Brain pericyte (primary cell): ENCODE results near the gene P2RY2.
"Not testable (repeated sequence)": the region's sequence is repeated elsewhere in the genome, so short reads cannot be mapped to it uniquely, and the experiment has no call there.

Experiments used
- DNase-seq: peaks from one replicate; pipeline ENCODE4 v3.0.0-alpha.2; 2012; ENCODE audit warnings: low read depth, low spot score

P2RY2 gene

DNA sequence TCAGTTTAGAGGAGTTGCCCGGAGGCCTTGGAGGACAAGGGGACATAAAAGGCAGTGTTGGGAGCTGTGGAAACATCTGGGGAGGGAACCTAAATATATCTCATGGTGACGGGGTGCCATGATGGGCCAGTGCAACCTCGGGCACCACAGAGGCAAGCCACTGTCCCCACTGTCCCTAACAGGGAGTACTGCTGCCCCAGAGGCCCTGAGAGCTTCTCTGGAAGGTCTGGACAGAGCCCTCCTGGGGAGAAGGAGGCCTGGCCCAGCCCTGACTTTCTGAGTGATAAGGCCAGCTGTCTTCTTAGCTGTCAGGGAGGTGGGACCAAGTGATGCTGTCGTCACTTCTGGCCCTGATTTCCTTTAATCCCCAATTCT is 48.6 kb downstream of the P2RY2 start:
- no peak for DNase-seq

DNA sequence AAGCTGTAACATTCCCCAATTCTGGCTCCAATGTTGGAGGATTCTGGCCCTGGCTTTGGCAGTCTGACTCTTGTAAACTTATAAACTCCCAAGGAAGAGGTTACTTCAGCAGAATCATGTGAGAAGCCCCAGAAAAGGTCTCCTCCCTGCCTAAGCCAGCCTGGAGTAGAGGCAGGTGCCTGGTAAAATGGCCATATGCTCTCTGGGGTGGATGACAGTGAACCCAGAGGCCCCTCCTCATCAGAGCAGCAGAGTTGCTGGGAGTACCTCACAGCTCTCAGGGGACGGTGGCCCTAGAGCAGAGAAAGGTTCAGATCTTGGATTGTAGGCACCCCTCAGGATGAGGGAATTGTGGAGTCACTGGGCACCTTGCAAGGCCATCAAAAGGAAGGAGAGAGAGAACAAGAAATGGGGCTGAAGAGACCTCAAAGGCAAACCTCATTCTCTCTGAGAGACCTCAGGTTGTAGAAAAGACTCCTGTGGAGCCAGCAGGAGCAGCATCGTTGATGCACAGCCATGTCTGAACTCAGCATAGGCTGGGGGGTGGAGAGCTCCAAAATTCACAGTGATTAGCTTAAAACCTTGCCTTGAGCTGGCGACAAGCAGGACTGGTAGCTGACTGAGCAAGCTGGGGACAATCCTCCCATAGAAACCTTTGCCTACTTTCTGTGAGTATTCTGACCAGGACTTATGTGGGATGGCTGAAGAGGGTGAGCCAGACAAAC is 49.2 kb downstream of the P2RY2 start:
- no peak for DNase-seq

DNA sequence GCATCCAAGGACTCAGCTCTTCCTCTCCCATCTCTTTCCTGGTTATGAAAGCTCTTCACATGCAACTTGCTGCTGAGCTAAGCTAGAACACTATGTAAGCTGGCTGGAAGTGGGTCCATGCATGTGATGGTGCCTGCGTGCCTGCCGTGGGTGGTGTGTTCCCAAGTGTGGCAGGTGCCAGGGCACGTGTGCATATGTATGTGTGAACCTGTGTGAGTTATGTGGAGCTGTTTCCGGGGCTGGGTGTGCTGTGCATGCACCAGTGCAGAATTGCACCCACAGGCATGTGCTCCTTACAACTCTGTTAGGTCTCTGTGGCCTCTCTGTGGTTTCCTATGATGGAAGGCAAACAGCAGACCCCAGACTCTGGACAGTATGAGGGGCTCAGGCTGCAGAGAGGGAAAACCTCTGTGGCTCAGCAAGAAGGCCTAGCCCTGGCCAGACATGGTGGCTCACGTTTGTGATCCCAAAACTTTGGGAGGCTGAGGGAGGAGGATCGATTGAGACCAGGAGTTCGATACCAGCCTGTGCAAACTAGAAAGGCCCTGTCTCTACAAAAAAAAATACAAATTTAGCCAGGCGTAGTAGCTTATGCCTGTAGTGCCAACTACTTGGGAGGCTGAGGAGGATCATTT is 49.9 kb downstream of the P2RY2 start:
- no peak for DNase-seq

DNA sequence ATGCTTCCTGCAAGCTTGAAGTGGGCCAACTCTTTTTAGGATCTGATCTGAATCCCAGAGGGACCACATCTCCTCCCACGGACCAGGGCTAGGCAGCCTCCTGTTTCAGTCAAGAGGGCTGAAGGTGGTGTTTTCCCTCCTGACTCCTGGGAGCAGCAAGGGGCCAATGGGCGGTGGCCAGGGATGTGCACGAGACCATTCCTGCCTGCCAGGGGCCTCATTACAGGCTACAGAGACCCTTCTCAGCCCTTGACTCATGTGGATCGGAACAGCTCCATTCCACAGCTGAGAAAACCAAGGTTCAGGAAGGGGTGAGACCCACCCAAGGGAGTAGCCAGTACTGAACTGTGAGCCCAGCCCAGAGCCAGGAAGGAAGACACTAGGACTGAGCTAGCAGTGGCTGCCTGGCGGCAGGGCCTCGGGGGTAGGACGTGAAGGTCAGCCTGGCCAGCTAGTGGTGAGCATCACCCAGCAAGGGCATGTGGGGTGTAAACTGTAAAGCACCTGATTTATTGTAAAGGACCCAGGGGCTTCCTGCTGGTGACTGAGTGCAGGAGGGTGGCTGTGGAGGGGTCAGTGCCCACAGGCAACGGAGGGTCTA is 50.7 kb downstream of the P2RY2 start:
- DNase-seq: no peak

DNA sequence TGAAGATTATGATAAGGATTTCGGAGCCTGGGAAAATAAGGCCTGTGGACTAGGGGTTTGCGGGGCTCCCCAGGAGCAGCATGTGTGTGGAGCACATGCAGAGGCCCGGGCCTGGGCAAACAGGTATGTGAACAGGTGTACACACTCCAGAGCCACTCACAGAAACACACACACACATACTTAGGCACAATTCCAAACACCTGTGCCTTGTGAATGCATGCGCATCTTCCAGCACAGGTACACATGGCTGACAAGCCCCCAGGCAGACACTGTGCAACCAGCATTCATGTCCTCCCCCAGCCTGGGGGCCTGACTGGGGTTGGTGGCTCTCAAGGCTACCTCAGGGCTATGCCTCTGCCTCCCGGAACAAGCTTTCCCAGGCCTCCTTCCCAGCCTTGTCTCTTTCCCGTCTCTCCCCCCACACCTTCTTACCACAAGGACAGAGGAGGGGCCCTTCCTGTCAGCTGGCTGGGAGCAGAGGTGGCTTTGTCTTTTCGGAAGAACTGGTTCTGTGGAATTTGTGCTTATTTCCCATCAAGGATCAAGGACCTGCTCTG is 51.5 kb downstream of the P2RY2 start:
- DNase-seq: no peak

DNA sequence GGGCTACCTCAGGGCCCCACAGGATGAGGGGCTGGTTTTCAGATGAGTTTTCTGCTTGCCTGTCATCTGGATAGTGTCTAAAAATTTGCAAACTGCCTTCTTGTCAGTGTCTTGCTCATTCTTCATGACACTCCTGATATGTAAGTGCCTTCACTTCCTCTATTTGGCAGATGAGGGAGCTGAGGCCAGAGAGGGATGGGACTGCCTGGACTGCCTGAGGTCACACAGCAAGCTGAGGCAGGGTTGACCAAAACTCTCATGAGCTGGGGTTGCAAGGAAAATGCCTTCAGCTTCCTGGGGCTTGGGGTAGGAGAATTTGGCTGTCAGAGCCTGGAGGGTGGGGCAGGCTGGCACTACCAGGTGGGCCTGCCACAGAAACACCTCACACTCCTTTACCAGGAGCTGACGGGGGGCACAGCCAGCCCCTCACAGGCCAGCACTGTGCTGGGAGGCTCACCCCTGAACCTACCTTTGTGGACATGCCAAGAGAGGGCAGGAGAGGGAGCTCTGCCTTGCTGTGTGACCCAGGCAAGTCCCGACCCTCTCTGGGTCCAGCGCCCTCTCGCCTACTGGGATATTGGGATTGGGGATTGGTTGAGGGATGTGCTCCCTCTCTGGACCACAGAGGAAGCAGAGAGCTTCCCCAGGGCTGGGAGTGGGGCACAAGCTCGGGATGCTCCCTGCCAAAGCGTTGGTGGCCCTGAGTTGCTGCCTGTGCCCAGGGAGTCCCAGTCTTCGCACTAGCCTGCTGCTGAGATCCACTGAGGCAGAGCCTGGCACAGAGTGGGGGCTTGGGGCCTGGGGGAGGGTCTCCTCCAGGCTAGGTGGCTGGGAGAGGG is 52.2 kb downstream of the P2RY2 start:
- DNase-seq: no peak

DNA sequence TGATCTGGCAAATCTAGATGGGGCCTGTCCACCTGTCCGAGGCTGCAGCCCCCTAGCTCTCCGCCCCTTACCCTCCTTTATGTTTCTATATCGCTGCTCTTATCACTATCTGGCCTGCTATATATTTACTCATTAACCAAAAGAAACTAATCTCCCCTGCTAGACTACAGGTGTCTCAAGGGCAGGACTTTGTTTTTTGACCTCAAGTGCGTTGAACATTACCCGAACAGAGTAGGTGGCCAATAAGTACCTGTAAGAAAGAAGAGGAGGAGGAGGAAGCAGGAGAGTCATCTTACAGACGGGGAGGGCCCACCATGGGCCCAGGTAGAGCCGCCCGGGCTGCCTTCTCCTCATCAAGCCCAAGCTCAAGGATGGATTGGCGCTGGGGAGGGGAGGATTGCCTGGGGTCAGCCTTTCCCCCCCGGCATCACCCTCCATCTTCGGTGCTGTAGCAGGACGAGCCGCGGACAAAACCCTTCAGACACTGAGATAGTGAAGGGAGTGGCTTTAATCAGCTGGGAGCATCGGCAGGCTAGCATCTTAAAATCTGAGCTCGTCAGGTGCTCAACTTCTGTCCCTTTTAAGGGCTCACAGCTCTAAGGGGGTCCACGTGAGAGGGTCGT is 52.9 kb downstream of the P2RY2 start:
- no peak for DNase-seq

DNA sequence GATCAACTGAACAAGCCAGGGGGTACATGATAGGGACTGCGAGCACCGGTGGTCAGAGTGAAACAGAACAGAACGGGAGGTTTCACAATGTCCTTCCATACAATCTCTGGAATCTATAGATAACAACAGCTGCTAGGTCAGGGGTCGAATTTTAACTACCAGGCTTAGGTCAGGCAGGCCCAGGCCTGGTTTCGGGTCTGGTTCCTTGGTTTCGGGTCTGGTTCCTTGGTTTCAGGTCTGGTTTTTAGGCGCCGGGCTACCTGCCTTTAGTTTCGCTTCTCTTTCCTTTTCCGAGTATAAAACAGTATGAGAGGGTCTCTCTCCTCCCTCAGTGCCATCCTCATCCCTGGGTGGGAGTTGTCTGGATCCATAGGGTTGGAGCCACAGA is 53.4 kb downstream of the P2RY2 start:
- not testable (repeated sequence) for DNase-seq

DNA sequence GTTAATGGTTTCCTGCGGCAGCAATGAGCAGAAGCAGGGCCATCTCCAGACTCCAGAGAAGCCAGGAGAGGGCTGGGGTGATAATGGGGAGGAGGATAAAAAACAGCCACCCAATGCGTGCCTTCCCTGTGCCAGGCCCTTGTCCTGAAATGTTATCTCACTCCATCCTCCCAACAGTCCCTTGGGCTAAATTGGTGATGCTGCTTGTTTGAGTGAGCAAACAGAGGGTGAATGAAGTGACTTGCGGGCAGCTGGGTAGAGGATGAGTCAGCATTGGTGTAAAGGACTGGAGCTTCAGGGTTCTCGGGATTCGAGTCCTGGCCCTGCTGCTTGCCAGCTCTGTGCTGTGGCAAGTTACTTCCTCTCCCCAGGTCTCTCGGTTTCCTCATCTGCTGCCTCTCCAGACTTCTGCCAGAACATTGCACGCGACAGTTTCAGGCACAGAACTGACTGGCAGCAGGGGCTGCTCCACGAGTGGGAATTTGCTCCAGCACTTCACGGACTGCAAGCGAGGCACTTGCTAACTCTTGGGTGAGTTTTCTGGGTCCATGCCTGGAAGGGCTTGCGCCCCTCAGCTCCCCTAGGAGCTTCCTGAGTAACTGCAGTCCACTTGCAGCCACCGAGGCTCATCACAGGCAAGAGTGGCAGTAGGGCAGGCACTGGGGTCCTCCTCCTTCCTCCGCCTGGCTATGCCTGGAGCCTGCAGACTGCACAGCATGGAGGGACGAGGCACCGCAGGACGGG is 54.0 kb downstream of the P2RY2 start, which contains the start of gene P2RY6:
P2RY6 (plus strand) TSS at position 403 of the 744 bp plus-strand sequence. CDS start 24,181 bp downstream, outside the sequence.
- DNase-seq: no peak

DNA sequence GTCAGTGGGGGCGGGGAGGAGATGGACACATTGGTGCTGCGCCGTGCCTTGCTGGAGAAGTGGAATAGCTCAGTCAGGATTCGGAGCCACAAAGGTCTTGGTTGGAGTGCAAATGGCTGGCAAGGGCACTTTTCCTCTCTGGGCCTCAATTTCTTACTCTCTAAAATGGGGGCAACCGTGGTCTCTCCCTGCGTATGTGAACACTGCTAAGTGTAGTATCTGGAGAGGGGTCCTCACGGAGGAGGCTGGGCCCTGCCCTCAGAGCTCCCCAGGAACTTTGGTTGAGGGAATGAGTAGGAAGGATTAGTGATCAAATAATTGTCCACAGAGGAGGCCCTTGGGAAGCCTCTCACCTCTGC is 54.6 kb downstream of the P2RY2 start:
- DNase-seq: no peak

DNA sequence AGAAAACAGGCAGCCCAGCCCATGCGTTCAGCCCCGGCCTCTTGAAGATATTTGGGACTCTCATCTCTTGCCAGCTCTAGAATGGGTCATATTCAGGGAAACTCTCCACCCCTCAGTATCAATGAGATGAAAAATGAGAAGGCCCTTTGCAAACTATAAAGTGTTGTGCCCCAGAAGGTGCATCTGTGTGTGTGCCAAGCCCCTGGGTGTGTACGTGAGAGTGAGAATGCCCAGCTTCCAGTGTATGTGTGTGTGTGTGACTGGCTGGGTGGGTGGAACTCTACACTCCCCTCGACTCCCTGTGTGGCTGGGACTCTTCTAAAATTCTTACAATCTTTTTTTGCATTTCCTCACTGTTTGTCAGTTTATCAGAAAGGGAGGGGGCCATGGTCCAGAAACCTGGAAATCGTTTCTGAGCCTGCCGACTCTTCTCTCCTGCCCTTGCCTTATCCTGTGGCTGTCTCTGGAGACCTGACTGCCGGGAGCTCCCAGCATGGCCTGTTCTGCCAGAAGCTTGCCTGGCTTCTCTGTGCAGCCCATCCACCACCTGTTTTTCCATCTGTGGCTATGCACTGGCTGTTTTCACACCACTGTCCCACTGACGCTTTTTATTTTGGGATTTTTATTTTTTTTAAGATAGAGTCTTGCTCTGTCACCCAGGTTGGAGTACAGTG is 55.3 kb downstream of the P2RY2 start:
- DNase-seq: no peak

DNA sequence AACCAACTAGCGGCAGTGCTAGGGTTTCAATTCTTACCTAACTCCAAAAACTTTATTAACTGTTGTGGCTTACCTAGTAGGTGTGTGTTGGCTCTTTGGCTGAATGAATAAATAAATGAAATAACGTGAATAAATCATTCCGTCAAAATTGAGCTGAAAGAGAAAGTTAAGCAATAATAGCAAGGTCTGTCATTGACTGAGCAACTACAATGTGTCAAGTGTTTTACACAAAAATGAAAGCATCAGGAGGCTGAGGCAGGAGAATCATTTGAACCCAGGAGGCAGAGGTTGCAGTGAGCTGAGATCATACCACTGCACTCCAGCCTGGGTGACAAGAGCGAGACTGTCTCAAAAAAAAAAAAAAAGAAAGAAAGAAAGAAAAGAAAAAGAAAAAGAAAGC is 56.1 kb downstream of the P2RY2 start:
- not testable (repeated sequence) for DNase-seq

DNA sequence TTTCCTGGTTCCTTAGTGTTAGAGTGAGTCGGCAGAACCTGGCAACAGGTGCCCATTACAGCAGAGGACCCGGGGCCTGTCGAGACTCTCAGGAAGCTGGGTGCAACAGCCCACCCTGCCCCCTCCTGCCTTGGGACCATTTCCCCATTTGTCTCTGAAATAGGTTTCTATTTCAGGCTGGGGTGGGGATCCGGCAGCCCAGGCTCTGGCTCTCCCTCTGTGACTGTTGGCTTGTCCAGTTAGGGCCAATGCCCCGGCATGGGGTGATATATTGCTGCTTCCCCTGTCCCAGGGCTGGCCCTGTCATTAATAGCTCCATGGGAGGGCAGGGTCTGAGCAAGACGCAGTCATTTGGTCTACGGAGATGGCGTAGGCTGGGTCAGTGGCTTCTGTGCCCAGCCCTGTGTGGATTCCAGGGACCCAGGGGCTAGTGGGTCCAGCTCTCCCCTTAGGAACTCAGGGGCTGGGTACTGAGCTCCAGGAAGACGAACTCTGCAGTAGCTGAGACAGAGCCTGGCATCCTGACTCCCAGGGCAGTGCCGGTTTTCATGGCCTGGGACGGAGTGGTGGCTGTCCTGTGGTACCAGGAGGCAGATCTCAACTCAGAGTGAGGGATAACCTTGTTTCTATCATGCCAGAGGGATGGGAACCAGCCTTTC is 56.8 kb downstream of the P2RY2 start:
- no peak for DNase-seq

DNA sequence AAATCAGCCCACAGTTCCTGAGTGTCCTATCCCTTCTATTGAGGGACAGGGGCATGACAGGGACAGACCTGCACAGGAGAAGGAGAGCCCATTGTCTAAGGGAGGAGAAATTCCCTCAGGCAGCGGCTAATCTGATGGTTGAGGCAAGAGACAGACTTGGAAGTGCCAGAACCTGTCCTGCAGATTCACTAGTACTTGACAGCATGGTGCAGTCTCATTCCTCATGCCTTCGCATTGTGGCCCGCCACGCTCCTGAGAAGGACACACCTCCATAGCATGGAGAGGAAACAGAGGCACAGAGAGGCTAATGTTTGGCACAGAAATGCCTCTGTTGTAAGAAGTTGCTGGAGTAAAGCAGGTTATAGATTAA is 57.3 kb downstream of the P2RY2 start:
- DNase-seq: no peak

DNA sequence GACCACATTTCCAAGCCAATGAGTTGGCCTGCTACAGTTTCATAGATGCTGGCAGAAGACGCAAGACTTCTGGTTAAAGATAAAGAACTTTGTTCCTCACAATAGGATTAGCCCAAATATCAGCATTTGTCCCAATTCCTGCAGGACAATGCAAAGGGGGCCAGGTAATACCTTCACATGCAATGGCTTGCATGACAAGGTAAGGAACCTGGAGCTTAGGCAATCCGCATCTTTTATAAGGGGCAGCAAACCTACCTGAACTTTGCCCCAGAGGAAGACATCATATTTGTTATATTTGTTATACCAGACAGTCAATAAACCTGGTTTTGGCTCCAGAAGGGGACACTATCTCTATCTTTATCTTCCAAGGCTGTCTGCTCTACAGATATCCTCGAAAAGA is 59.4 kb downstream of the P2RY2 start:
- DNase-seq: no peak

DNA sequence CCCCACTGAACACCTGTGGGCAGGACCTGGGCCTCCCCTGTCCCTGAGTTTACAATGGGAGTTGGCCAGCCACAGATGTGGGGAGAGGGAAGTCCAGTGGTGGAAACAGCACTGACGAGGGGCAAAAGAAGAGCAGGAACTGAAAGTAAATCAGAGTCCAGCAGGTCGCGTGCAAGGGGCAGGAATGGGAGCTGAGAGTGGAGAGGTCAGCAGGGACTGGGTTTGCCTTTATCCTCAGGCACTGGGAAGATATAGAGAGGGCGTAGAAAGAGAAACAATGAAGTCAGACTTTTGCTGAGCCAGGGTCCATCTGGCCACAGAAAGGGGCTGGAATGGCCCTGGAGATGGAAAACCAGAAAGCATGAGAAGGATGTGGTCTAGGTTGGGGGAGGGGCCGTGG is 62.5 kb downstream of the P2RY2 start:
- DNase-seq: no peak

DNA sequence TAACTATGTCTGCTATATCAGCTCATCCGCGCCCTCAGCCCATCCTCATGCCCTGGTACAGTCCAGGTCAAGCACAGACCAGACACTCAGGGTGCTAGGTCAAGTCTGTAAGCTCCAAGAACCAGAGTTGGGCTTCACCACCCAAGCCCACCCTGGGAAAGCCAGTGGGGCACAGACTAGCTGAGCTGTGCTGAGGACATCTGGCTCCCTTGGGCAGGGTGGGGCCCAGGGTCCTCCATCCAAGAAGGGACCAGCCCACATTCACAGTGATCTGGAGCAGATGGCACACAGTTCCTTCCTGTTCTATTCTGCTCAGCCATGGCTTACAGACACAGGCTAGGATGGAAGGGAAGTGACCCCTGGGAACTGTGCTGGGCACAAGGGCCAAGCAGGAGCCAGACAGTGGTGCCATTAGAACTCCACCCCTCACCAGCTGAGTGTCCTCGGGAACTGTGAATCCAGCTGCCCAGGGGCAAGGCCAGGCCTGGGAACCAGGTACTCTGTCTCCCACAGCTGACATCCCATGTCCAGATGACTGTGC is 63.2 kb downstream of the P2RY2 start:
- DNase-seq: no peak

DNA sequence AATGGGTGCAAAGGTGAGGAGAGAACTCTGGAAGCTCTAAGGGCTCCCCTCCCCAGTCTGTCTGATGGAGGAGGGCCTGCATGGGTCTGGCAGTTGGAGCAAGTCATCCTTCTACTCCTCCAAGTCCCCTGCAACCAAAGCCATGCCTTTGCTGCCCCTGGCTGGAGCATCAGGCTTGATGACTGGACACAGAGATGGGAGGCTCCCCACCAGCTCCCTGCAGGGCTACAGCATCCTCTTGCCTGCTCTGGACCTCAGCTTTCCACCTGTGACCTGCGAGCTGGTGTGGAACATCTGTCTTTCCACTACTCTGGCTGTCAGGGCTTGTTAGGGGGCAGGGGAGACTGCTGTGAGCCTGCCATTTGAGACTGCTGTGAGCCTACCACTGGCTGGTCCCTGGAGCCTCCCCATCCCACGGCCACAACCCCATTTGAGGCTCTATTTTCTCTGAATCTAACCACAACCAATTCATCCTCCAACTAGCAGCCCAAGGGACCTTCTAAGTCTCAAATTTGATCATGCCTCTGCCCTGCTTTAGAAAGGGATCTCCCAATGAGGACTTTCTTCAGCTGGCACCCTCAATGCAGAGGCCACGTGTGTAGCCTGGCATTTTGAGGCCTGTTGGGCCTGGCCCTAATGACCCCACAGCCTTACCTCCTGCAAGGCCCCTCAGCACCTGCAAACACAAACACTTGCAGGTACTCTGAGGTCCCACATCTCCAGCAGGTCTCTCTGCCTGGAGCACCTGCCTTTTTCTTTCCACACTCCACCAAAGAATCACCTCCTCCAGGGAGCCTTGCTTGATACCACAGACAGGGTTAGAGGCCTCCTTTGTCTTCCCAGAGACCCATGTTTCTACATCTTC is 63.9 kb downstream of the P2RY2 start:
- DNase-seq: no peak
